GM12864 (cell line): ENCODE data around the gene DRG2.

ENCODE experiments used
- DNase-seq: peaks from one replicate; pipeline ENCODE4 v3.0.0-alpha.2; 2011; ENCODE audit warnings: low read depth
- H3K4me3 ChIP-seq: 2 replicates; pipeline ENCODE4 v1.5.1; 2011; ENCODE audit warnings: mild to moderate bottlenecking, low read depth, low read length, control low read depth
- TF ChIP-seq, protein P1 (sequence below): IDR thresholded peaks from 2 replicates; pipeline ENCODE4 v1.5.1; 2011; ENCODE audit warnings: low read depth, mild to moderate bottlenecking, moderate library complexity, low read length, control low read depth, inconsistent platforms; ENCODE audit errors: missing control alignments

Gene DRG2

GRCh38 chr17:18042983-18043382 lies 44.8 kb upstream of the DRG2 start:
- H3K4me3 ChIP-seq, result no peak overlapping the region
- TF ChIP-seq, protein P1, sequence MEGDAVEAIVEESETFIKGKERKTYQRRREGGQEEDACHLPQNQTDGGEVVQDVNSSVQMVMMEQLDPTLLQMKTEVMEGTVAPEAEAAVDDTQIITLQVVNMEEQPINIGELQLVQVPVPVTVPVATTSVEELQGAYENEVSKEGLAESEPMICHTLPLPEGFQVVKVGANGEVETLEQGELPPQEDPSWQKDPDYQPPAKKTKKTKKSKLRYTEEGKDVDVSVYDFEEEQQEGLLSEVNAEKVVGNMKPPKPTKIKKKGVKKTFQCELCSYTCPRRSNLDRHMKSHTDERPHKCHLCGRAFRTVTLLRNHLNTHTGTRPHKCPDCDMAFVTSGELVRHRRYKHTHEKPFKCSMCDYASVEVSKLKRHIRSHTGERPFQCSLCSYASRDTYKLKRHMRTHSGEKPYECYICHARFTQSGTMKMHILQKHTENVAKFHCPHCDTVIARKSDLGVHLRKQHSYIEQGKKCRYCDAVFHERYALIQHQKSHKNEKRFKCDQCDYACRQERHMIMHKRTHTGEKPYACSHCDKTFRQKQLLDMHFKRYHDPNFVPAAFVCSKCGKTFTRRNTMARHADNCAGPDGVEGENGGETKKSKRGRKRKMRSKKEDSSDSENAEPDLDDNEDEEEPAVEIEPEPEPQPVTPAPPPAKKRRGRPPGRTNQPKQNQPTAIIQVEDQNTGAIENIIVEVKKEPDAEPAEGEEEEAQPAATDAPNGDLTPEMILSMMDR, result no peak
- no peak for DNase-seq

- DNase-seq, result no peak
- no peak overlapping the region for H3K4me3 ChIP-seq
- TF ChIP-seq, protein P1, result no peak
Observed at GRCh38 chr17:18043491-18043890, 44.3 kb upstream of the DRG2 start.

DNA sequence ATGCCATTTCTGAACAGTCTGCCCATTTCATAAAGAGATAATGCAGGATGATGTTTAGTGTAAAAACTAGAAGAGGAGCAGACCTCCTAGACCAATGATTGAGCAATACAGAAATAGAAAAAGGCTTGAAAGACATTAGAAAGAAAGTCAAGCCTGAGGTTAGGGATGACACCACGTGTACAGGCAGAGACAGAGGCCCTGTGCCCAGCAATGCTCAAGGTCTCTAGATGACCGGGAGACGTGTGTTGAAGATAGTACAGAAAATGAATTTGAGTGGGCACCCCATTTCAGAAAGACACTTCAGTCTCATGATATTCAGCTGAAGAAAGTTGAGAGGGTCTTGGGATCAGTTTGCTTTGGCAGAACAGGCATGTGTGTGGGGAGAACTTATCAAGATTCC lies 43.1 kb upstream of the DRG2 start:
- TF ChIP-seq, protein P1, result no peak
- DNase-seq, result no peak
- H3K4me3 ChIP-seq, result no peak overlapping the region

DNA sequence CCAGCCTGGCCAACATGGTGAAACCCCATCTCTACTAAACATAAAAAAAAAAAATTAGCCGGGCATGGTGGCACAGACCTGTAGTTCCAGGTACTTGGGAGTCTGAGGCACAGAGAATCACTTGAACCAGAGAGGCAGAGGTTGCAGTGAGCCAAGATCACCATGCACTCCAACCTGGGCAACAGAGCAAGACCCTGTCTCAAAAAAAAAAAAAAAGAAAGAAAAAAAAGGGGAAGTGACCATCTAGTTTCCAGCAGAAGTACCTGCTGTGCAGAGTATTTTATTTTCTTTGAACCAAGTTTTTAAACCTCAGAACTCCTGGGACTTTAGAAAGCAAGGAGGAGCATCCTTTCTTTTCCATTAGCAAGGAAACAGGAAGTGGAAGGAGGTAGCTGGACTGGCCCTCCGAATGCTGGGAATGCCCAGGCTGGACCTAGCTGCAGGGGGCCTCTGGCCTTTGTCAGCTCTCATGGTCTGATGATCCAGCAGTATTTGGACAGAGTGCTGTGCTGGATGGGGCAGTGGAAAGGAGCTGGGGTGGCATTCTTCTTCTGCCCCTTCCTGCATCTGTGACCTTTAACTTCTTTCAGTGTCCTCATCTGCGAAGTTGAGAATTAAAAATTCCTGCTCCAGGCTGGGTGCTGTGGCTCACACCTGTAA lies 41.9 kb upstream of the DRG2 start:
- no peak for DNase-seq
- TF ChIP-seq, protein P1, result no peak
- H3K4me3 ChIP-seq, result no peak overlapping the region

DNA sequence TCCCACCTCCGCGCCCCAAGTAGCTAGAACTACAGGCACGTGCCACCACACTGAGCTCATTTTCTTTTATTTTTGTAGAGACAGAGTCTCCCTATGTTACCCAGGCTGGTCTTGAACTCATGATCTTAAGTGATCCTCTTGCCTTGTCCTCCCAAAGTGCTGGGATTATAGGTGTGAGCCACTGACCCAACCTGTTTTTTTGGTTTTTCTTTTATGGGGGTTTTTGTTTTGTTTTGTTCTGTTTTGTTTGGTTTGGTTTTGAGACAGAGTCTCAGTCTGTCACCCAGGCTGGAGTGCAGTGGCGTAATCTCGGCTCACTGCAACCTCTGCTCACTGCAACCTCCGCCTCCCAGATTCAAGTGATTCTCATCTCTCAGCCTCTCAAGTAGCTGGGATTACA lies 32.2 kb upstream of the DRG2 start:
- no peak overlapping the region for H3K4me3 ChIP-seq
- TF ChIP-seq, protein P1, result no peak
- DNase-seq, result no peak

DNA sequence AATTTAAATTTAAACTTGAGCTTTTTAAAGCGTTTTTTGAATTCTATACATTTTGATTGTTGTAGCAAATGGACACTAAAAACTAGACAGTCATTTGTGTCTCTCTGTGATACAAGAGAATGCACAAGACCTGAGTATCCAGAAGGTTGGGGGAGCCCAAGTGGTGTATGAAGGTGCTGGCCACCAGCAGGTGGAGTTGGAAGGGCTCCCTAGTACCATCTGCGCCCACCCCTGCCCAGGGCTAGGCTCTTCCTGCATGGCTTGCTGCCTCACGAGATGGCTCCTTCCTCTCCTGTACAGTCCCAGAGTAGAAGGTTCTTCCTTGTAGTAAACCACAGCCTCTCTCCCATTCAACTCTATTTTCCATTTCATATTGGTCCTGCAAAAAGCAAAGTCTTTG lies 31.5 kb upstream of the DRG2 start:
- TF ChIP-seq, protein P1, result no peak
- DNase-seq, result no peak

GRCh38 chr17:18059283-18059682 lies 28.5 kb upstream of the DRG2 start:
- no peak for DNase-seq
- TF ChIP-seq, protein P1, result no peak
- no peak overlapping the region for H3K4me3 ChIP-seq

More for the DNA sequence above, 31.5 kb upstream of the DRG2 start:
- H3K4me3 ChIP-seq, result no peak overlapping the region
